ENCODE results near the gene PAPLN.
"Not testable (repeated sequence)": the region's sequence is repeated elsewhere in the genome, so short reads cannot be mapped to it uniquely, and the experiment has no call there.

The PAPLN gene

DNA sequence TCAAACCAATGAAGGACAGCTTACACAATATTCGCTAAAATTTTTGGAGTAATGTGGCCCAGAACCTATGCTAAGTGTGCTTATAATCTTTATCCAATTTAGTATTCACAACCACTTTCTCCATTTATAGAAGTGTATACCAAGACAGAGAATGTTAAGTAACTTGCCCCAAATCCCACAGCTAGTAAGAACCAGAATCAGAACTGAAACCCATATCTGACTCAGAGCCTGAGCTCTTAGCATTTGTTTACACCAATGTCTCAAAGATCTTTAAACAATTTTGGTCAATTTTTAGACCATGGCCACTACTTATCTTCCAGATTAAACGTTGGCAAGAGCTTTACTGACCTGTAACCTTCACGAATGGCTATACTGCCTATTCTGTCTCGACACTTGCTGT, 53.0 kb downstream of the PAPLN start:
- no peak overlapping the region for H3K4me3 ChIP-seq (ENCODE audit: low read depth, low read length)
- TF ChIP-seq, protein P1, sequence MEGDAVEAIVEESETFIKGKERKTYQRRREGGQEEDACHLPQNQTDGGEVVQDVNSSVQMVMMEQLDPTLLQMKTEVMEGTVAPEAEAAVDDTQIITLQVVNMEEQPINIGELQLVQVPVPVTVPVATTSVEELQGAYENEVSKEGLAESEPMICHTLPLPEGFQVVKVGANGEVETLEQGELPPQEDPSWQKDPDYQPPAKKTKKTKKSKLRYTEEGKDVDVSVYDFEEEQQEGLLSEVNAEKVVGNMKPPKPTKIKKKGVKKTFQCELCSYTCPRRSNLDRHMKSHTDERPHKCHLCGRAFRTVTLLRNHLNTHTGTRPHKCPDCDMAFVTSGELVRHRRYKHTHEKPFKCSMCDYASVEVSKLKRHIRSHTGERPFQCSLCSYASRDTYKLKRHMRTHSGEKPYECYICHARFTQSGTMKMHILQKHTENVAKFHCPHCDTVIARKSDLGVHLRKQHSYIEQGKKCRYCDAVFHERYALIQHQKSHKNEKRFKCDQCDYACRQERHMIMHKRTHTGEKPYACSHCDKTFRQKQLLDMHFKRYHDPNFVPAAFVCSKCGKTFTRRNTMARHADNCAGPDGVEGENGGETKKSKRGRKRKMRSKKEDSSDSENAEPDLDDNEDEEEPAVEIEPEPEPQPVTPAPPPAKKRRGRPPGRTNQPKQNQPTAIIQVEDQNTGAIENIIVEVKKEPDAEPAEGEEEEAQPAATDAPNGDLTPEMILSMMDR (IDR thresholded peaks at IDR 0.05; ENCODE audit: low read depth, low read length) = no peak

DNA sequence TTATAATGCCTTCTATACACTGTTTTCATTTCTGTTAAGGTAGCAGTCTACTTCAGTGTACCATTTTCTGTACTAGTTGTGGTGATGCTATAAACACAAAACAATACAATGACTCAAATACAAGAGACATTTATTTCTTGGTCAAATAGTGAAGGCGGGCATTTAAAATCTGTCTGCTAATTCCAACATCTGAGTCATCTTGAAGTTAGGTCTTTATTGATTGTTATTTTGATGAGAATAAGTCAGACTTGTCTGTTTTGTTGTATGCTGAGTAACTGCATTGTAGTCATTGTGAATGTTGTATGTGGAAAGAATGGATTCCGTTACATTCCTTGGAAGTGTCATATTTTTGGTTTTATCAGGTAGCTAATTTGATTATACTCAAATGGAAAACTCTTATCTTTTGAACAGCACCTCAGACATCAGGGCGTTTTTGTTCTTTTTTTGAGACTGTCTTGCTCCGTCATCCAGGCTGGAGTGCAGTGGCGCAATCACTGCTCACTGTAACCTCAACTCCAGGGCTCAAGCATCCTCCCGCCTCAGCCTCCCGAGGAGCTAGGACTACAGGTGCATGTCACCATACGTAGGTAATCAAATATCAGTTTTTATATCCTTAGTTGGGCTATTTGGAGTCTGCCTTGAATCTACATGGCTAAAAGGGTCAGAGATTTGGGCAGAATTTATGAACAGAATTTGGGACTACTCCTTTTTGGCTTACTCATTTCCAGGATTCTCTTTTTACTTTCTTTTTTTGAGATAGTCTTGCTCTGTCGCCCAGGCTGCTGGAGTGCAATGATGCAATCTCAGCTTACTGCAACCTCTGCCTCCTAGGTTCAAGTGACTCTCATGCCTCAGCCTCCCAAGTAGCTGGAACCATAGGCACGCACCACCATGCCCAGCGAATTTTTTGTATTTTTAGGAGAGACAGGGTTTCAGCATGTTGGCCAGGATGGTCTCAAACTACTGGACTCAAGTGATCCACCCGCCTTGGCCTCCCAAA, 56.8 kb downstream of the PAPLN start:
- TF ChIP-seq, protein P1 (IDR thresholded peaks at IDR 0.05; ENCODE audit: low read depth, low read length) = no peak
- no peak overlapping the region for H3K4me3 ChIP-seq (ENCODE audit: low read depth, low read length)

DNA sequence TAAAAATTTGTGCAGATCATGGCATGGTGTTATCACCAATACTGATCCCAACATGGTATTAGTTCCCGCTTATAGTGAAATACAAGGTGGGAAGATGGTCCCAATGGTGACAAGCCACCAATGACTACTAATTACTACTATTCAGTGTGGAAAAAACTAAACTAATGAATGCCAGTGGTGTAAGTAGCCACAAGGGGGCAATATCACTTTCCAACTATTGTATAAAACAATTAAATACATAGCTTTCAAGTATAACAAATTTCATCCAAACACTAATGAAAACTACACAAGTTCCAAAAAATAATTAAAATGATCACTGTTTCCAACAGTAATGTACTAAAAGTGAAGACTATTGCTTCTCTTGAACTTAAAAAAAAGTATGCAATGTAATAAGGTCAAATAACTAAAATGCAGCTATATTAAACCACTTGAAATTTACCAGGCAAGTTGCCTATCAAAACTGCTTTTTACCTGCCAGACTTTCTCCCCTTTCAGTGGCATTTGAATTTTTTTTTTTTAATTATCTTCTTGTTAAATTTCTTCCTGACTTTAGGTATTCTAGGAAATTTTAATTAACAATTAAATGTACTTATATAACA, 58.0 kb downstream of the PAPLN start:
- H3K4me3 ChIP-seq (ENCODE audit: low read depth, low read length) = no peak overlapping the region
- TF ChIP-seq, protein P1 (IDR thresholded peaks at IDR 0.05; ENCODE audit: low read depth, low read length) = peak; percentile 39; the same call in 1 of the 2 replicates

DNA sequence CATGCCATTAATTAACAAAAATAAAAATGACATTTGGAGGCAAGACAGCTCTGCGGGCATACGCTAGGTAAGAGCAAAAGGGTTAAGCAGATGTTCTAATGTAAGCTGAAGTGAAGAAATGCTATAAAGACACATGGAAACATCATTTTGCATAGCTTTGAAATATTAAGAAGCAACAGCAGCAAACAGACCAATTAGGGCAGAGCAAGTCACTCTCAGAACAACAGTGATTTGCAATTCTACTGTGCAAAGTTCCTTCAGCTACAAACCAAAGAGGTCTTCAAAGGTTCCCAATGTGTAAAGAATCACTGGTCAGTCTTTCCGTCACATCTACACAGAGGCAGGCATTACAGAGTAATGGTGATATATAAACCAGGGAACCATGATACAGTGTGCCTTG, 68.2 kb downstream of the PAPLN start:
- H3K4me3 ChIP-seq (ENCODE audit: low read depth, low read length) = no peak overlapping the region
- TF ChIP-seq, protein P1 (IDR thresholded peaks at IDR 0.05; ENCODE audit: low read depth, low read length) = no peak

DNA sequence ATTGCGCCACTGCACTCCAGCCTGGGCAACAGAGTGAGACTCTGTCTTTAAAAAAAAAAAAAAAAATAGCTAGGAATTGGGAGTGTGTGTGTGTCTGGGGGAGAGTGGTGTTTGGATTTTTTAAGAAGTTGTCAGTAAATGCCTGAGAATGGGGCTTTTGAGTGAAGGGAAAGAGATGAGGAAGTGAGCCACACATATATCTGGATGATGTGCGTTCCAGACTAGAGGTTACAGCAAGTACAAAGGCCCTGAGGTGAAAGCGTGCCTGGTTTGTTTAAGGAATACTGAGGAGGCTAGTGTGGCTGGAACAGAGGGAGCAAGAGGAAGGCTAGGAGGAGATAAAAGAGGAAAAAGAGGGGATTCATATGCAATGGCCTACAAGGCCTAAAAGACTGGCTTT, 70.0 kb downstream of the PAPLN start:
- TF ChIP-seq, protein P1 (IDR thresholded peaks at IDR 0.05; ENCODE audit: low read depth, low read length) = no peak
- no peak overlapping the region for H3K4me3 ChIP-seq (ENCODE audit: low read depth, low read length)

DNA sequence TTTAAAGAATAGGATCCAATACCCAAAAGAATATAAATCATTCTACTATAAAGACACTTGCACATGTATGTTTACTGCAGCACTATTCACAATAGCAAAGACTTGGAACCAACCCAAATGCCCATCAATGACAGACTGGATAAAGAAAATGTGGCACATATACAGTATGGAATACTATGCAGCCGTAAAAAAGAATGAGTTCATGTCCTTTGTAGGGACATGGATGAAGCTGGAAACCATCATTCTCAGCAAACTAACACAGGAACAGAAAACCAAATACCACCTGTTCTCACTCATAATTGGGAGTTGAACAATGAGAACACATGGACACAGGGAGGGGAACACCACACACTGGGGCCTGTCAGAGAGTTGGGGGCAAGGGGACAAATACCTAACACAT, 71.9 kb downstream of the PAPLN start:
- H3K4me3 ChIP-seq (ENCODE audit: low read depth, low read length) = not testable (repeated sequence)

DNA sequence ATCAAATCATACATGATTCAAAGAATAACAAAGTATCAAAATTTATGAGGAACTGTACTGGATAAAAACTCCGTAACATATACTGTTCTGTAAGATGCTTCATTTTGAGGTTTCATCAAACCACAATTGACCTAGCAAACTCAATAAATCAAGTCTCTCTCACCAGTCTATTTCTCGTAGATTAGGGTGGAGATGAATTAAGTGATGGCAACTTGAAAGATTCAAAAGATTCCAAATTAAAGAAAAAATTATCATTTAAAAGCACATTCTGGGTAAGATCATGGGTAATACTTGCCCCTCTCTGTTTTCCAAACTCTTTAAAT, 74.4 kb downstream of the PAPLN start:
- H3K4me3 ChIP-seq (ENCODE audit: low read depth, low read length) = no peak overlapping the region
- TF ChIP-seq, protein P1 (IDR thresholded peaks at IDR 0.05; ENCODE audit: low read depth, low read length) = no peak

Data from WI38 (cell line).